ENCODE data around the gene RABEP2. TPM values are rescaled to one million over a fixed set of nuclear protein-coding genes. Genes with fewer than 3 reads are reported as not detected.

The RABEP2 gene
- total RNA-seq, 1 experiment from 2014 or later = 13.4 TPM

DNA sequence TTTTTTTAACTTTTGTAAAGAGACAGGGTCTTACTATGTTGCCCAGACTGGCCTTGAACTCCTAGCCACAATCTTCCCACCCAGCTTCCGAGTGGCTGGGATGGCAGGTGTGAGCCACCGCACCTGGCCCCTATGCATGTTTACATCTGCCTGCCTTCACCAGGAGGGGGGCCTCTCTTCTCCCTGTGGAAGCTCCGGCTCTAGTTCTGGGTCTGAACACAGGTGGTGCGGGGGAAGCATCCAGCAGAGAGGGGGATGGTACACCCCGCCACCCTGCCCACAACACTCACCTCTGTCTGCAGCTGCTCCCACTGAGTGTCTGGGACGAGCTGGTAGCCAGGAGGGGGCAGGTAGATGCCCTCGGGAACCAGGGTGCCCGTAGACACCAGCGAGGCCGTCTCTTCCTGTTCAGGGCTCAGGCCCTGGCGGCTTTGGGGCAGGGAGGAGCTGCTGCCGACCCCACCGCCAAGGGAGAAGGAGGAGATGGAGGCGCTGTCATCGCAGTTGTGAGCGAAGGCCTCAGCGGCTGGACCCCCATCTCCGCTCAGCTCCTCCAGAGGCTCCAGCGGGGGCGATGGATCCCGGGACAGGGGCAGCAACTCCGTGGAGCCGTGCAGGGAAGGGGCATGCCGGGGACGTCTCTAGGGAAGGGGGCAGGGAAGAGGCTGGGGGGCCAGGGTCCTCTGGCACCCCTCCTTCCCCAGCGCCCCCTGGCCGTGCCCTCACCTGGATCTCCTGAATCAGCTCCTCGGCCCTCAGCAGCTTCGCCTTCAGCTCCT is 10.9 kb downstream of the RABEP2 start:
- ChIA-PET POLR2A (no interaction called here), RAD21 (ENCODE audit: low non-redundant PET in 1 of 2, low total read pairs in 2 of 2, uncharacterized antibody in 2 of 2, unreplicated experiment in 2 of 2) (no interaction called here), CTCF (interaction anchor here (0.7 kb wide), 1 partner anchor 895 kb away, joined by 4 read pairs; no protein-coding TSS in a partner anchor)
- H3K36me3 ChIP-seq (ENCODE audit: control insufficient read depth in 1 of 2, insufficient read depth in 2 of 2, low read length in 2 of 2) = peaks cover 2 to 4% of the 10 kb centered on the region in 2 experiments; a peak in 1 of 4 replicates
- no peaks in the 10 kb centered on the region for H3K79me2 ChIP-seq (ENCODE audit: insufficient read depth, low read length)
- no peaks in the 10 kb centered on the region for H4K20me1 ChIP-seq (ENCODE audit: insufficient read depth)
- intact Hi-C loops (cut with micrococcal nuclease) = loop anchor here (5.0 kb wide), 1 partner anchor 37 kb away; the partner anchor contains the start of gene ATP2A1
- no peaks in the 10 kb centered on the region for H3K9me3 ChIP-seq (ENCODE audit: control insufficient read depth in 1 of 2, insufficient read depth in 1 of 2, low read depth in 1 of 2, low read length in 2 of 2)
- H3K9ac ChIP-seq (ENCODE audit: low read length) = no peak overlapping the region
- H3K4me2 ChIP-seq (ENCODE audit: low read length) = no peak overlapping the region
- no peaks in the 10 kb centered on the region for H3K9me2 ChIP-seq (ENCODE audit: insufficient read depth)
- ATAC-seq = no peak
- no peak for DNase-seq (ENCODE audit: low read depth, low spot score)
- no peak overlapping the region for H3K4me3 ChIP-seq (replicated peaks in 1 of 2; ENCODE audit: low read depth in 1 of 2, low read length in 2 of 2)
- no TSS peak for BruUV-seq (replicated peaks)
- no peaks in the 10 kb centered on the region for H3K27me3 ChIP-seq (ENCODE audit: insufficient read depth, low read length)
- peaks cover 20 to 35% of the 10 kb centered on the region in 2 experiments for H3K4me1 ChIP-seq (ENCODE audit: control insufficient read depth in 1 of 2, insufficient read depth in 2 of 2, low read length in 2 of 2)
- no peak overlapping the region for H3K27ac ChIP-seq (ENCODE audit: low read depth, low read length)
- H2AFZ ChIP-seq (ENCODE audit: low read depth, low read length, poor library complexity, severe bottlenecking) = no peak overlapping the region
- TF ChIP-seq SP1 (IDR thresholded peaks at IDR 0.05; ENCODE audit: low read depth) = no peak
- no peak for TF ChIP-seq YY1 (IDR thresholded peaks at IDR 0.05; ENCODE audit: extremely low read depth, insufficient replicate concordance, low read depth, low read length)
- TF ChIP-seq JUND (IDR thresholded peaks at IDR 0.05) = no peak
- TF ChIP-seq TCF7L2 (IDR thresholded peaks at IDR 0.05; ENCODE audit: borderline replicate concordance, extremely low read depth, insufficient read depth, insufficient read length) = no peak
- TF ChIP-seq ZFX (IDR thresholded peaks at IDR 0.05) = no peak
- no peak for TF ChIP-seq ZNF274 (IDR thresholded peaks at IDR 0.05; ENCODE audit: low read depth, low read length)
- no peak for TF ChIP-seq SRF (IDR thresholded peaks at IDR 0.05; ENCODE audit: low read depth)
- TF ChIP-seq CEBPB (IDR thresholded peaks at IDR 0.05; ENCODE audit: low read depth) = no peak
- no peak for TF ChIP-seq EZH2phosphoT487 (IDR thresholded peaks at IDR 0.05; ENCODE audit: borderline replicate concordance)
- no peak for TF ChIP-seq MAX (IDR thresholded peaks at IDR 0.05)
- TF ChIP-seq, protein P1, sequence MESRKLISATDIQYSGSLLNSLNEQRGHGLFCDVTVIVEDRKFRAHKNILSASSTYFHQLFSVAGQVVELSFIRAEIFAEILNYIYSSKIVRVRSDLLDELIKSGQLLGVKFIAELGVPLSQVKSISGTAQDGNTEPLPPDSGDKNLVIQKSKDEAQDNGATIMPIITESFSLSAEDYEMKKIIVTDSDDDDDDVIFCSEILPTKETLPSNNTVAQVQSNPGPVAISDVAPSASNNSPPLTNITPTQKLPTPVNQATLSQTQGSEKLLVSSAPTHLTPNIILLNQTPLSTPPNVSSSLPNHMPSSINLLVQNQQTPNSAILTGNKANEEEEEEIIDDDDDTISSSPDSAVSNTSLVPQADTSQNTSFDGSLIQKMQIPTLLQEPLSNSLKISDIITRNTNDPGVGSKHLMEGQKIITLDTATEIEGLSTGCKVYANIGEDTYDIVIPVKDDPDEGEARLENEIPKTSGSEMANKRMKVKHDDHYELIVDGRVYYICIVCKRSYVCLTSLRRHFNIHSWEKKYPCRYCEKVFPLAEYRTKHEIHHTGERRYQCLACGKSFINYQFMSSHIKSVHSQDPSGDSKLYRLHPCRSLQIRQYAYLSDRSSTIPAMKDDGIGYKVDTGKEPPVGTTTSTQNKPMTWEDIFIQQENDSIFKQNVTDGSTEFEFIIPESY (IDR thresholded peaks at IDR 0.05; ENCODE audit: extremely low read depth, insufficient replicate concordance, low read length) = no peak
- no peak for TF ChIP-seq SIN3A (IDR thresholded peaks at IDR 0.05; ENCODE audit: low read depth)

All from HCT116 (cell line).